H1 (cell line): Measurements from ENCODE around the gene OASL. TPM values are rescaled to one million over a fixed set of nuclear protein-coding genes. Genes with fewer than 3 reads are reported as not detected.

Source experiments
- CTCF ChIA-PET: fragments of 300-600 bp; sonication (Branson Sonifier 250); formaldehyde crosslinking; loops from one replicate; lab custom pipeline; 2021; ENCODE audit not compliant: partially characterized antibody; lab: Charles Lee
- POLR2A ChIA-PET: fragments of 300-600 bp; sonication (Branson Sonifier 250); formaldehyde crosslinking; loops from one replicate; lab custom pipeline; 2021; ENCODE audit warnings: inconsistent platforms; ENCODE audit not compliant: partially characterized antibody; lab: Charles Lee
- DNase-seq, 2 experiments: peaks; one replicate each; pipeline versions ENCODE4 v3.0.0 to v3.0.0-alpha.2; 2010 to 2022; ENCODE audit warnings: low spot score in 2 of 2, low read depth in 1 of 2, mixed read lengths in 1 of 2
- FAIRE-seq: peaks from 2 replicates; lab custom pipeline; 2011; peaks lifted over from hg19 to GRCh38; lab: Jason Lieb, UNC
- H2AFZ ChIP-seq: 2 replicates; pipeline ENCODE4 v1.8.1; 2012; ENCODE audit warnings: low read length, inconsistent platforms
- H2AK5ac ChIP-seq: 2 replicates; pipeline ENCODE4 v1.6.1; 2013; ENCODE audit warnings: low read depth, low read length
- H2BK120ac ChIP-seq: replicated peaks from 2 replicates; pipeline ENCODE3; 2013; ENCODE audit warnings: low read depth, low read length, inconsistent platforms
- H2BK12ac ChIP-seq: 2 replicates; pipeline ENCODE4 v1.6.1; 2013; ENCODE audit warnings: low read depth, low read length
- H2BK15ac ChIP-seq: 2 replicates; pipeline ENCODE4 v1.6.1; 2013; ENCODE audit warnings: low read length
- H2BK20ac ChIP-seq: 2 replicates; pipeline ENCODE4 v1.6.1; 2013; ENCODE audit warnings: low read length
- H2BK5ac ChIP-seq: 2 replicates; pipeline ENCODE4 v1.6.1; 2013; ENCODE audit warnings: low read depth, low read length
- H3K14ac ChIP-seq: 2 replicates; pipeline ENCODE4 v1.6.1; 2013; ENCODE audit warnings: inconsistent platforms; ENCODE audit not compliant: insufficient read length
- H3K18ac ChIP-seq: 2 replicates; pipeline ENCODE4 v1.6.1; 2013; ENCODE audit warnings: low read length; ENCODE audit errors: extremely low read depth
- H3K23ac ChIP-seq: 2 replicates; pipeline ENCODE4 v1.6.1; 2013; ENCODE audit warnings: inconsistent platforms; ENCODE audit not compliant: insufficient read length
- H3K23me2 ChIP-seq: 2 replicates; pipeline ENCODE4 v1.6.1; 2013; ENCODE audit warnings: low read depth, low read length
- H3K27ac ChIP-seq: 2 replicates; pipeline ENCODE4 v1.6.1; 2011; ENCODE audit warnings: low read depth, low read length, inconsistent platforms
- H3K27me3 ChIP-seq, 4 experiments: replicated peaks in 1 of 4; 1 replicate in 1 of 4; 2 replicates in 3 of 4; pipeline versions ENCODE4 v1.6.1 to v1.8.1; 2011 to 2013; ENCODE audit warnings: low read length in 3 of 4, mild to moderate bottlenecking in 3 of 4, inconsistent platforms in 2 of 4, mixed read lengths in 2 of 4, moderate library complexity in 1 of 4; ENCODE audit not compliant: control insufficient read depth in 3 of 4, insufficient read depth in 3 of 4; ENCODE audit errors: extremely low read depth in 1 of 4
- H3K36me3 ChIP-seq, 4 experiments: 2 replicates each; pipeline versions ENCODE4 v1.6.1 to v1.8.1; 2011 to 2013; ENCODE audit warnings: mild to moderate bottlenecking in 4 of 4, low read length in 3 of 4, moderate library complexity in 2 of 4, control low read depth in 1 of 4, inconsistent platforms in 1 of 4; ENCODE audit not compliant: insufficient read depth in 4 of 4, control insufficient read depth in 2 of 4
- H3K4ac ChIP-seq: replicated peaks from 2 replicates; pipeline ENCODE3; 2013; ENCODE audit warnings: low read length, low read depth, mixed read lengths, inconsistent platforms; ENCODE audit not compliant: insufficient read length
- H3K4me1 ChIP-seq, 4 experiments: replicated peaks in 1 of 4; 1 replicate in 1 of 4; 2 replicates in 3 of 4; pipeline versions ENCODE4 v1.6.1 to v1.8.1; 2011 to 2013; ENCODE audit warnings: low read length in 3 of 4, inconsistent platforms in 2 of 4, mixed read lengths in 1 of 4; ENCODE audit not compliant: insufficient read depth in 4 of 4, control insufficient read depth in 3 of 4
- H3K4me2 ChIP-seq, 2 experiments: 2 replicates each; pipeline versions ENCODE4 v1.6.1 to v1.8.1; 2011 to 2013; ENCODE audit warnings: low read depth in 2 of 2, low read length in 2 of 2, control low read depth in 1 of 2, inconsistent platforms in 1 of 2, mild to moderate bottlenecking in 1 of 2; ENCODE audit not compliant: insufficient read depth in 1 of 2
- H3K4me3 ChIP-seq, 4 experiments: fragments of 200-600, 300-600 bp in 1 of 4; sonication (generic), shearing (Covaris generic), sonication (Bioruptor Twin) in 1 of 4; 2 replicates each; pipeline versions ENCODE4 v1.5.1 to v1.8.1; 2011 to 2016; ENCODE audit warnings: low read length in 4 of 4, low read depth in 3 of 4, control low read depth in 2 of 4, inconsistent platforms in 2 of 4, mild to moderate bottlenecking in 2 of 4, mixed read lengths in 1 of 4, moderate library complexity in 1 of 4; ENCODE audit not compliant: insufficient read depth in 2 of 4; ENCODE audit errors: extremely low read depth in 1 of 4
- H3K56ac ChIP-seq: replicated peaks from 2 replicates; pipeline ENCODE3; 2013; ENCODE audit warnings: low read depth, mild to moderate bottlenecking, mixed read lengths, low read length, inconsistent platforms; ENCODE audit not compliant: insufficient read length
- H3K79me1 ChIP-seq: 2 replicates; pipeline ENCODE4 v1.6.1; 2013; ENCODE audit warnings: low read depth, low read length, control low read depth
- H3K79me2 ChIP-seq, 2 experiments: 2 replicates each; pipeline versions ENCODE4 v1.6.1 to v1.8.1; 2012 to 2013; ENCODE audit warnings: low read length in 2 of 2, mild to moderate bottlenecking in 2 of 2, inconsistent platforms in 1 of 2; ENCODE audit not compliant: insufficient read depth in 2 of 2, control insufficient read depth in 1 of 2
- H3K9ac ChIP-seq, 4 experiments: replicated peaks in 1 of 4; 1 replicate in 1 of 4; 2 replicates in 3 of 4; pipeline versions ENCODE4 v1.6.1 to v1.8.1; 2011 to 2013; ENCODE audit warnings: low read depth in 3 of 4, low read length in 3 of 4, control low read depth in 2 of 4, mild to moderate bottlenecking in 2 of 4, moderate library complexity in 2 of 4, inconsistent platforms in 1 of 4; ENCODE audit errors: extremely low read depth in 1 of 4
- H3K9me3 ChIP-seq, 2 experiments: 2 replicates each; pipeline versions ENCODE4 v1.6.1 to v1.8.1; 2012 to 2013; ENCODE audit warnings: mild to moderate bottlenecking in 2 of 2, moderate library complexity in 2 of 2, control low read depth in 1 of 2, inconsistent platforms in 1 of 2, low read depth in 1 of 2, low read length in 1 of 2, mixed read lengths in 1 of 2; ENCODE audit not compliant: insufficient read depth in 2 of 2
- H4K20me1 ChIP-seq, 2 experiments: replicated peaks in 1 of 2; 2 replicates each; pipeline versions ENCODE3 to v1.8.1; 2011 to 2013; ENCODE audit warnings: inconsistent platforms in 2 of 2, low read length in 2 of 2, mild to moderate bottlenecking in 1 of 2; ENCODE audit not compliant: insufficient read depth in 2 of 2, control insufficient read depth in 1 of 2
- H4K5ac ChIP-seq: 2 replicates; pipeline ENCODE4 v1.6.1; 2013; ENCODE audit warnings: low read length, low read depth, mixed read lengths, inconsistent platforms; ENCODE audit not compliant: insufficient read length
- H4K8ac ChIP-seq: 2 replicates; pipeline ENCODE4 v1.8.0; 2013; ENCODE audit warnings: mild to moderate bottlenecking, moderate library complexity, low read length, inconsistent platforms; ENCODE audit not compliant: insufficient read depth; ENCODE audit errors: extremely low read depth
- H4K91ac ChIP-seq: replicated peaks from 2 replicates; pipeline ENCODE3; 2013; ENCODE audit warnings: low read length, mixed read lengths, inconsistent platforms; ENCODE audit not compliant: insufficient read length
- ATF2 ChIP-seq: IDR thresholded peaks from 2 replicates; pipeline ENCODE4 v1.6.1; 2012; ENCODE audit warnings: low read length, inconsistent platforms
- CBX5 ChIP-seq: fragments of 300-800, 300-1000 bp; sonication (generic); IDR thresholded peaks from 2 replicates; pipeline ENCODE4 v1.7.1; 2016; ENCODE audit warnings: antibody characterized with exemption, low read length, low read depth
- CHD1 ChIP-seq: IDR thresholded peaks from 2 replicates; pipeline ENCODE4 v1.6.1; 2012; ENCODE audit warnings: low read depth, low read length, improper control_type of control experiment
- CTCF ChIP-seq, 3 experiments: IDR thresholded peaks; 1 replicate in 2 of 3; 2 replicates in 1 of 3; pipeline versions ENCODE4 v1.5.1 to v1.6.1; 2011; ENCODE audit warnings: low read length in 3 of 3, mild to moderate bottlenecking in 3 of 3, inconsistent platforms in 2 of 3, low read depth in 1 of 3, moderate library complexity in 1 of 3; ENCODE audit not compliant: insufficient read depth in 1 of 3; ENCODE audit errors: control extremely low read depth in 1 of 3
- HDAC6 ChIP-seq: IDR thresholded peaks from one replicate; pipeline ENCODE4 v1.7.1; 2012; ENCODE audit warnings: low read depth, mild to moderate bottlenecking, inconsistent platforms, low read length, moderate library complexity
- JUN ChIP-seq: IDR thresholded peaks from 2 replicates; pipeline ENCODE4 v1.6.1; 2011; ENCODE audit warnings: low read depth, mild to moderate bottlenecking, improper control_type of control experiment, low read length
- KDM5A ChIP-seq: fragments of 200-600 bp; IDR thresholded peaks from 2 replicates; pipeline ENCODE4 v1.7.1; 2012; ENCODE audit warnings: mild to moderate bottlenecking, low read length, inconsistent platforms, mixed read lengths
- POLR2A ChIP-seq, 2 experiments: IDR thresholded peaks; 1 replicate in 1 of 2; 2 replicates in 1 of 2; pipeline ENCODE4 v1.6.1; 2011; ENCODE audit warnings: low read depth in 2 of 2, low read length in 2 of 2, mild to moderate bottlenecking in 2 of 2; ENCODE audit errors: control extremely low read depth in 1 of 2
- RBBP5 ChIP-seq: IDR thresholded peaks from 2 replicates; pipeline ENCODE4 v1.7.1; 2012; ENCODE audit warnings: low read depth, mild to moderate bottlenecking, inconsistent platforms, low read length, moderate library complexity, borderline replicate concordance
- TAF7 ChIP-seq: optimal IDR thresholded peaks from 2 replicates; pipeline ENCODE3; 2011; ENCODE audit warnings: low read depth, mild to moderate bottlenecking, inconsistent platforms, low read length, moderate library complexity, borderline replicate concordance
- WGBS, 2 experiments: shearing (Covaris generic) in 1 of 2; methylation state at CpG; one replicate each; pipeline versions ENCODE4 v1.1.6 to v1.1.7; 2013 to 2015; ENCODE audit warnings: low lambda C conversion rate in 2 of 2, mixed read lengths in 2 of 2, inconsistent platforms in 1 of 2, low coverage in 1 of 2, missing lambda C conversion rate in 1 of 2; ENCODE audit not compliant: insufficient replicate concordance in 2 of 2, insufficient coverage in 1 of 2, insufficient read length in 1 of 2; ENCODE audit errors: extremely low coverage in 1 of 2, missing lambda C conversion rate in 1 of 2; 5-methylcytosine and 5-hydroxymethylcytosine counted together
- polyA plus RNA-seq, 7 experiments: library from polyadenylated mRNA; depleted of rRNA in 3 of 7; stranded (reverse) in 5 of 7; unstranded in 2 of 7; fragments of >200 nt in 5 of 7; fragments of 200-250 nt in 2 of 7; gene quantifications; 1 replicate in 5 of 7; 2 replicates in 1 of 7; 4 replicates in 1 of 7; pipeline versions ENCODE4 v1.2.1 to v1.2.3, GENCODE V29; 2011 to 2013; ENCODE audit warnings: missing spikeins in 2 of 7, mixed read lengths in 2 of 7
- total RNA-seq: library from RNA; stranded (reverse); fragmentation: NEBNext Ultra II Directional; extraction: Animal tissue kit (Norgen Biotek cat#: 25700); gene quantifications from 2 replicates; pipeline ENCODE4 v1.2.1, GENCODE V29; 2021

Gene OASL
- total and polyA plus RNA-seq, 2 of the 8 experiments (the other 6 are each of a cell fraction or from before 2014, with no cell fraction given), result not detected

- no peak overlapping the region for H3K9ac ChIP-seq
- H2BK12ac ChIP-seq, result no peak overlapping the region
- no peaks in the 10 kb centered on the region for H3K9me3 ChIP-seq
- 0 out of 4 replicates have a peak overlapping the region, but pooled peaks of 1 of the 2 experiments have one; percentile 19 for H3K4me2 ChIP-seq
- POLR2A ChIA-PET, result interaction anchor here (0.8 to 1.8 kb wide), 2 partner anchors 8 to 11 kb away, joined by 3 to 4 read pairs; no protein-coding TSS in a partner anchor
- no peaks in the 10 kb centered on the region for H3K36me3 ChIP-seq
- no peak overlapping the region for H2BK120ac ChIP-seq
- FAIRE-seq (no peak), DNase-seq (no peak)
- no peak overlapping the region for H3K18ac ChIP-seq
- no peak overlapping the region for H4K91ac ChIP-seq
- peaks cover 0 to 11% (median 1%) of the 10 kb centered on the region in 4 experiments; a peak in 4 of 7 replicates for H3K4me1 ChIP-seq
- no peak overlapping the region for H3K27ac ChIP-seq
- H2AFZ ChIP-seq, result peak overlapping the region; percentile 66; the same call in 1 of the 2 replicates
- H2BK5ac ChIP-seq, result no peak overlapping the region
- H2BK15ac ChIP-seq, result no peak overlapping the region
- H3K27me3 ChIP-seq, result no peaks in the 10 kb centered on the region
- no peaks in the 10 kb centered on the region for H3K79me2 ChIP-seq
- no peak overlapping the region for H3K56ac ChIP-seq
- no peaks in the 10 kb centered on the region for H4K20me1 ChIP-seq
- H4K5ac ChIP-seq, result no peak overlapping the region
- H2AK5ac ChIP-seq, result no peak overlapping the region
- H2BK20ac ChIP-seq, result no peak overlapping the region
- peaks cover 10% of the 10 kb centered on the region; the same call in 1 of the 2 replicates for H3K23me2 ChIP-seq
- no peak overlapping the region for H3K23ac ChIP-seq
- CTCF ChIA-PET, result interaction anchor here (0.6 to 2.4 kb wide), 9 partner anchors 9 to 360 kb away, joined by 3 to 8 read pairs (median 5); no protein-coding TSS in a partner anchor
- no peaks in the 10 kb centered on the region for H3K79me1 ChIP-seq
- no peak overlapping the region for H3K14ac ChIP-seq
- 91% methylated on average over 4 of the region's 4 CpGs; no CpG with 5 or more reads in 1 of the 2 experiments for WGBS, 2 experiments
- no peak overlapping the region for H3K4me3 ChIP-seq
- no peak overlapping the region for H4K8ac ChIP-seq
- H3K4ac ChIP-seq, result no peak overlapping the region
- TF ChIP-seq CTCF (IDR thresholded peaks at IDR 0.05; ENCODE audit: control extremely low read depth in 1 of 3, insufficient read depth in 1 of 3, low read depth in 1 of 3, low read length in 3 of 3) (no peak), TAF7 (no peak), ATF2 (no peak), KDM5A (no peak), CHD1 (no peak), RBBP5 (no peak), JUN (no peak), CBX5 (no peak), POLR2A (IDR thresholded peaks at IDR 0.05; ENCODE audit: control extremely low read depth in 1 of 2, low read depth in 2 of 2, low read length in 2 of 2) (no peak), HDAC6 (no peak)
These were observed 55.3 kb downstream of the OASL start for GRCh38 chr12:120983759-120984158.
